ENCODE results near the gene SPRR5. TPM values are rescaled to one million over a fixed set of nuclear protein-coding genes. Genes with fewer than 3 reads are reported as not detected.

SPRR5 gene
- total RNA-seq, 2 donors from 2014 or later, result not detected

DNA sequence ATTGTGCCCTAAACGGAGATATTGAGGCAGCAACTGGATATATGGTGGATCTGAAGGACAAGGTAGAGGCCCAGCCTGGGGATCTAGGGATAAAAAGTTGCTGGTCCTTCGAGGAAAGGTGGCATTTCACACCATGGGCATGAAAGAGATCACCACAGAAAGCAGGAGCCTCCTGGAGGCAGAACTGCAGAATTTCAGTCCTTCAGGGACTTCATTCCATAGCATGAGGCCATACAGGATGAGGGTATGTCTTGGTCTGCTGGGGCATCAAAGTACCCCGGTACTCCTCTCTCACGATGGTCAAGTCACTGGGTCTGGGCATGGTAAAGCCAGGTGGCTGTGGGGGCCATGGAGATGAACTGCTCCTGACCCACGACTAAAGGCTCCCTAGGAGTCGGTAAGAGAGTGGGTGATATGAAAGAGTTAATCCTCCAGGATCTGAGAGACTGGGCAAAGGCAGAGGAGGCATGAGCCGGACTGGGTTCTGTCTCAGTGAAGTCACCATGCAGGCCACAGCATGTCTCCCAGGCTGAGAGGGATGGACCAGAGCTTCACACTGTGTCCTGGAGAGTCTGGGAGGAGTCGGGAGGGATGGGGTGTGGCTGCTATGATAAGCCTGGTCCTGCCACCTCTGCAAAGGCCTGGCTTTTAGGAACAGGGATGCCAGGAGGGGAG lies 5.8 kb upstream of the SPRR5 start:
- H3K27ac ChIP-seq, result no peak overlapping the region
- no peak for TF ChIP-seq POLR2A (IDR thresholded peaks at IDR 0.05)
- TF ChIP-seq, protein P1, sequence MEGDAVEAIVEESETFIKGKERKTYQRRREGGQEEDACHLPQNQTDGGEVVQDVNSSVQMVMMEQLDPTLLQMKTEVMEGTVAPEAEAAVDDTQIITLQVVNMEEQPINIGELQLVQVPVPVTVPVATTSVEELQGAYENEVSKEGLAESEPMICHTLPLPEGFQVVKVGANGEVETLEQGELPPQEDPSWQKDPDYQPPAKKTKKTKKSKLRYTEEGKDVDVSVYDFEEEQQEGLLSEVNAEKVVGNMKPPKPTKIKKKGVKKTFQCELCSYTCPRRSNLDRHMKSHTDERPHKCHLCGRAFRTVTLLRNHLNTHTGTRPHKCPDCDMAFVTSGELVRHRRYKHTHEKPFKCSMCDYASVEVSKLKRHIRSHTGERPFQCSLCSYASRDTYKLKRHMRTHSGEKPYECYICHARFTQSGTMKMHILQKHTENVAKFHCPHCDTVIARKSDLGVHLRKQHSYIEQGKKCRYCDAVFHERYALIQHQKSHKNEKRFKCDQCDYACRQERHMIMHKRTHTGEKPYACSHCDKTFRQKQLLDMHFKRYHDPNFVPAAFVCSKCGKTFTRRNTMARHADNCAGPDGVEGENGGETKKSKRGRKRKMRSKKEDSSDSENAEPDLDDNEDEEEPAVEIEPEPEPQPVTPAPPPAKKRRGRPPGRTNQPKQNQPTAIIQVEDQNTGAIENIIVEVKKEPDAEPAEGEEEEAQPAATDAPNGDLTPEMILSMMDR (IDR thresholded peaks at IDR 0.05), result no peak
- H3K4me1 ChIP-seq, result no peaks in the 10 kb centered on the region
- H3K36me3 ChIP-seq (replicated peaks in 1 of 2; ENCODE audit: insufficient read depth in 1 of 2, low read depth in 2 of 2), result no peaks in the 10 kb centered on the region
- H3K9me3 ChIP-seq, result no peaks in the 10 kb centered on the region
- DNase-seq (no peak), ATAC-seq (no peak)
- intact Hi-C loops (cut with DNase I), result no loop called here
- WGBS, 2 donors, result 64 to 69% methylated on average over 8 of the region's 8 CpGs
- H3K27me3 ChIP-seq, result no peaks in the 10 kb centered on the region
- H3K4me3 ChIP-seq, result no peak overlapping the region

GRCh38 chr1:152942161-152942560 lies 4.8 kb upstream of the SPRR5 start:
- DNase-seq (no peak), ATAC-seq (no peak)
- Histone ChIP-seq H3K4me1 (no peaks in the 10 kb centered on the region), H3K9me3 (no peaks in the 10 kb centered on the region), H3K4me3 (no peak overlapping the region), H3K27ac (no peak overlapping the region), H3K36me3 (replicated peaks in 1 of 2; ENCODE audit: insufficient read depth in 1 of 2, low read depth in 2 of 2) (no peaks in the 10 kb centered on the region), H3K27me3 (no peaks in the 10 kb centered on the region)
- 65 to 78% methylated on average over 1 to 2 of the region's 2 CpGs for WGBS, 2 donors
- intact Hi-C loops (cut with DNase I), result no loop called here
- no peak for TF ChIP-seq POLR2A (IDR thresholded peaks at IDR 0.05)
- TF ChIP-seq, protein P1 (IDR thresholded peaks at IDR 0.05), result no peak

DNA sequence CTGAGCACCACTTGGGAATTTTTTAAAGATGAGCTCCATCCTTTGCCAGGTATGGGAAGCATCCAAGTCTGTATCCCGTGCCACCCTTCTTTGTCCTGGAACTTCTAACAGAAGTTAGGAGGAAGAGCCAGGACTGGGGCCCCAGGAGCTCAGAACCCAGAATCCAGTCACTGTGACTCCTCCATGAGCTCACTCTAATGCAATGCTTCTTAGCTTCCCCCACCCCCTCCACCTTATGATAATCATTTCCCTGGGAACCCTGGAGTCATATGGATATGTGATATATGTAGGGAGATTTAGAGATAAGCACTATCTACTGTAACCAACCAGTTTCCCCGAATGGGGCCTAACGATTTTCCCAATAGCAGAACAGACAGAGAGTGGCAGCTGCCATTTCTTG lies 758 bp upstream of the SPRR5 start:
- WGBS, 2 donors, result 51 to 63% methylated on average over 3 of the region's 3 CpGs
- DNase-seq, result no peak
- intact Hi-C loops (cut with DNase I), result no loop called here
- Histone ChIP-seq H3K36me3 (replicated peaks in 1 of 2; ENCODE audit: insufficient read depth in 1 of 2, low read depth in 2 of 2) (no peaks in the 10 kb centered on the region), H3K9me3 (no peaks in the 10 kb centered on the region), H3K27ac (no peak overlapping the region), H3K4me3 (no peak overlapping the region), H3K27me3 (no peaks in the 10 kb centered on the region), H3K4me1 (no peaks in the 10 kb centered on the region)
- no peak for ATAC-seq
- TF ChIP-seq, protein P1 (IDR thresholded peaks at IDR 0.05), result no peak

DNA sequence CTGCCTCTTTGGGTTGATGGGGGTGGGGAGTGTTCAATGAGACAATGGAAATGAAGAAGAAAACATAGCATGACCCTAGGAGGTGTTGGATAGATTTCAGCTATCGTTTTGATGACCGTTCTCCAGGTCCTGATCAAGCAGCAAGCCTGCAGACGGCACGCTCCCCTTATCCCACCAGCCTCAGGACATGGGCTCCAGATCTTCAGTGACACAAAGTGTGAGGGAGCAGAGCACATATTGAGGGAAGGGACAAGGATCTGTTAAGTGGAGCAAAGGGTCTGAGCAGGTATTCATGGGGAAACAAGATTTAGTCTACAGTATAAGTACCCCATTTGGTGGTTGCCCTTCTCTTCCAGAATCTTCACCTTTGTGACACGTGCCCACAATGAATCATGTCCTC lies 4.7 kb downstream of the SPRR5 start:
- Histone ChIP-seq H3K4me1 (no peaks in the 10 kb centered on the region), H3K27me3 (no peaks in the 10 kb centered on the region), H3K36me3 (replicated peaks in 1 of 2; ENCODE audit: insufficient read depth in 1 of 2, low read depth in 2 of 2) (no peaks in the 10 kb centered on the region), H3K27ac (no peak overlapping the region), H3K9me3 (no peaks in the 10 kb centered on the region), H3K4me3 (no peak overlapping the region)
- TF ChIP-seq, protein P1 (IDR thresholded peaks at IDR 0.05), result no peak
- TF ChIP-seq POLR2A (IDR thresholded peaks at IDR 0.05), result no peak
- DNase-seq, result no peak
- WGBS, 2 donors, result 73 to 78% methylated on average over 5 of the region's 5 CpGs
- ATAC-seq, result no peak
- intact Hi-C loops (cut with DNase I), result no loop called here

DNA sequence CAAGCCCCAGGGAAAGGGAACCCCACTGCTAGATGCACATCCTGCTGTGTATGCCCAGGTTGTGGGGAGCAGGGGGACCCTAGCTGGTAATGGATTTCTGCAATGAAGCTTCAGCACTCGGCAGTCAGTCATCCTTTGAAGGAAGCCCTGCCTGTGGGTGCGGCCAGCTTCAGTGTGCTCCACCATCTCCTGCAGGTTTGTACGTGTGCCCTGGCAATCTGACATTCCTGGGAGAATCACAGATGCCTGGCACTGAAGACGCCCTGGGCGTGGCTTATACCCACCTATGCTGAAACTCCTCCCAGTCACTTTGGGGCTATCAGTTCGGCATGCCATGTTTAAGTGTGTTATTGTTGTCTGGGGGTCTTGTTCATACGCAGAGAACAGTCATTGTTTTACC lies 6.8 kb downstream of the SPRR5 start:
- no peaks in the 10 kb centered on the region for H3K4me1 ChIP-seq
- H3K9me3 ChIP-seq, result no peaks in the 10 kb centered on the region
- no peaks in the 10 kb centered on the region for H3K36me3 ChIP-seq (replicated peaks in 1 of 2; ENCODE audit: insufficient read depth in 1 of 2, low read depth in 2 of 2)
- DNase-seq, result peak in 1 of 4 donors; percentile 6
- H3K4me3 ChIP-seq, result no peak overlapping the region
- H3K27me3 ChIP-seq, result no peaks in the 10 kb centered on the region
- no peak for ATAC-seq
- WGBS, 2 donors, result 34 to 39% methylated on average over 7 of the region's 7 CpGs
- intact Hi-C loops (cut with DNase I), result no loop called here
- no peak for TF ChIP-seq POLR2A (IDR thresholded peaks at IDR 0.05)
- TF ChIP-seq, protein P1 (IDR thresholded peaks at IDR 0.05), result no peak
- H3K27ac ChIP-seq, result no peak overlapping the region
